Measurements from ENCODE around the gene RAB40C.
A peak's percentile ranks its signal among the peaks of the same experiment; 100 is the strongest.

Gene RAB40C

DNA sequence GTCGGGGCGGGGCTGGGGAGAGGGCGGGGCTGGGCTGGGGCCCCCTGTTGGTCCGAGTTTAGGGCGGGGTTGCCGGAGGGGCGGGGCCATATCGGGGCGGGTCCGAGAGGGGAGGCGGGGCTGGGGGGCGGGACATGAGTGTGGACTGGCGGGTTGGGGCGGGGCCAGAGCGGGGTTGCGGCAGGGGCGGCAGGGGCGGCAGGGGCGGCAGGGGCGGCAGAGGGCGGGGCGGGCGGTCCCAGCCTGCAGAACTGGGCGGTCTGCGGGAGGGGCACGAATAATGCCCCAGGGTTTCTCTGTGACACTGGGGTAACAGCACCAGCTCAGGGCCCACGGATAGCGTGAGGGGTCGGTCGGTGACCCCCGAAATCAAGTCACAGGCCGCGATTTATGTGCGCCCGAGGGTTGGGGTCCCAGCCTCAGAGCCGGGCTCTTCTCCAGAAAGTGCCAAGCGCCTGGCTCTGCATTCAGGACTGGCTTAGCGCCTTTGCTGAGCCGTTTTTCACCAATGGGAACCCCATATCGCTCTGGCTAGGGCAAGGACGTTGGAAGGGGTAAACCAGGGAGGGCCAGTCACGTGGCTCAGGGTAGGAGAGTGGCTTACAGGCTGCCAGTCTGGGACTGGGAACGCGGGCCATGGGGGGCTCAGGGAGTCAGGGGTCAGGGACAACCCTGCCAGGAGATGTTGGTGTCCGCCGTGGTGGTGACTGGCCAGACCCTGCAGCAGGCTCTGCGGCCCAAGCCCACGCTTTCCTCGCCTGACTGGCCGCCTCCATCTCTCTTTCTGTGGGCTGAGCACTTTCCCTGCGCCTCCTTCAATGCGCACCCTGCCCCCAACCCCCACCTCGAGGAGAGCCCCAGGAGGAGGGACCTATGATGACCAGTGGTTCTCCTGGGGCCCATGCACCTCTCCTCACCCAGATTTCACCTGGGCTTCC, 47.5 kb downstream of the RAB40C start:
- Histone ChIP-seq H3K27ac (ENCODE audit: insufficient read depth in 1 of 2, low read depth in 1 of 2, low read length in 2 of 2, poor library complexity in 1 of 2, severe bottlenecking in 2 of 2) (peak overlapping the region; percentile 75 to 91), H3K27me3 (replicated peaks in 2 of 5; ENCODE audit: control insufficient read depth in 4 of 5, insufficient read depth in 5 of 5, low read length in 4 of 5) (no peaks in the 10 kb centered on the region), H3K36me3 (ENCODE audit: control insufficient read depth in 4 of 4, insufficient read depth in 4 of 4, low read length in 3 of 4) (peaks cover 0 to 22% (median 14%) of the 10 kb centered on the region in 4 experiments), H3K4me3 (ENCODE audit: control insufficient read depth in 1 of 7, extremely low read depth in 1 of 7, insufficient read depth in 4 of 7, low read depth in 2 of 7, low read length in 6 of 7) (peak overlapping the region; percentile 81 to 96 (median 86)), H3K4me1 (ENCODE audit: control extremely low read depth in 1 of 4, control insufficient read depth in 4 of 4, insufficient read depth in 4 of 4, low read length in 3 of 4) (peaks cover 0 to 42% (median 38%) of the 10 kb centered on the region in 4 experiments), H3K9me3 (ENCODE audit: control extremely low read depth in 1 of 5, control insufficient read depth in 4 of 5, insufficient read depth in 2 of 5, low read depth in 1 of 5, low read length in 4 of 5) (no peaks in the 10 kb centered on the region)
- ChIA-PET CTCF (interaction anchor here (0.7 to 3.3 kb wide), 6 partner anchors 12 to 52 kb away, joined by 3 to 9 read pairs (median 4); partner anchors contain the start of genes RHOT2 and WDR90), POLR2A (interaction anchor here (0.9 to 1.1 kb wide), 2 partner anchors 23 to 100 kb away, joined by 3 read pairs; no protein-coding TSS in a partner anchor)
- WGBS (ENCODE audit: insufficient coverage) = 17% methylated on average over 36 of the region's 53 CpGs
- peak in 2 of 3 donors; percentile 63 to 89 for DNase-seq

DNA sequence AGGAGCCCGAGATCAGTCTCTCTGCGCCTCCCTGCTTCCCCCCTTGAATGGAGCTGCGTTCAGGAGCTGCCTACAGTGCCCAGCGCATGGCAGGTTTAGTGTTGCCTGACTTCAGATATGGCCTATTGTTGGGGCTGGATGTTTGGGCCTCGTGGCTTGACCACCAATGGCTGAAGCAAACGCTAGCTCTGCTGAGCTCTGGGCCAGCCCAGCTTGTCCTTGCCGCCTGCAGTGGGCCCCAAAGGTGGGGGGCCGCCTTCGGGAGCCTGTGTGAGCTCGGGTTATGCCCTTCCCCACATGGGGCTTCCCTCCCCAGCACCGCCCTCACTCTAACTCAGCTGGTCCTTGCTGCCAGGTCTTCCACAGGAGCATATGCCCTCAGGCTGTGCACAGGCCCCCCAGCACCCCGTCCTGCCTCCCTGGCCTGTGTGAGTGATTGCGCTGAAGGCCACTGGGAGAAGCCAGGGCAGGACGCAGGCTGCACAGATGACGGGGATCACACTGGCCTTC, 48.2 kb downstream of the RAB40C start:
- H3K27ac ChIP-seq (ENCODE audit: insufficient read depth in 1 of 2, low read depth in 1 of 2, low read length in 2 of 2, poor library complexity in 1 of 2, severe bottlenecking in 2 of 2) = no peak overlapping the region
- POLR2A ChIA-PET = no interaction called here
- peaks cover 0 to 49% (median 45%) of the 10 kb centered on the region in 4 experiments for H3K4me1 ChIP-seq (ENCODE audit: control extremely low read depth in 1 of 4, control insufficient read depth in 4 of 4, insufficient read depth in 4 of 4, low read length in 3 of 4)
- no peaks in the 10 kb centered on the region for H3K9me3 ChIP-seq (ENCODE audit: control extremely low read depth in 1 of 5, control insufficient read depth in 4 of 5, insufficient read depth in 2 of 5, low read depth in 1 of 5, low read length in 4 of 5)
- WGBS (ENCODE audit: insufficient coverage) = 94% methylated on average over 10 of the region's 15 CpGs
- CTCF ChIA-PET = interaction anchor here (3.3 kb wide), 1 partner anchor 22 kb away, joined by 9 read pairs; no protein-coding TSS in a partner anchor
- H3K36me3 ChIP-seq (ENCODE audit: control insufficient read depth in 4 of 4, insufficient read depth in 4 of 4, low read length in 3 of 4) = peaks cover 0 to 14% (median 11%) of the 10 kb centered on the region in 4 experiments
- DNase-seq = no peak
- no peak overlapping the region for H3K4me3 ChIP-seq (ENCODE audit: control insufficient read depth in 1 of 7, extremely low read depth in 1 of 7, insufficient read depth in 4 of 7, low read depth in 2 of 7, low read length in 6 of 7)
- no peaks in the 10 kb centered on the region for H3K27me3 ChIP-seq (replicated peaks in 2 of 5; ENCODE audit: control insufficient read depth in 4 of 5, insufficient read depth in 5 of 5, low read length in 4 of 5)

DNA sequence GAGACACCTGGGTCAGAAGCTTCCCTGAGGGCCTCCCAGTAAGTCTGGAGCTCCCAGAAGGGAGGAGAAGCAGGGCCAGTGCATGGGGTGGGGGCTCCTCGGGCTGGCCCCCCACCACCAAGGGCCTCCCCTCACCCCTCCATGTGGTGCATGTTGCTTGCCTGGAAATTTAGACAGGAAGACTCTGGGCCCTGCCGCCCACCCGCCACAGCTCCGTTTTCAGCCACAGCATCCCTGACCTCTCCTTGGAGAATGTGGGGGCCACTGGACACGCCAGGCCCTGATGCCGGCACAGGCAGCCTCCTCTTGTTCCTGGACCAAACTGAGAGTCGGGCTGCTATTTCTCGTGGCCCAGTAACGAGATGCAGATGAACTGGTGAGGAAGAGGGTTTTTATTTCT, 49.0 kb downstream of the RAB40C start:
- WGBS (ENCODE audit: insufficient coverage) = 98% methylated on average over 6 of the region's 9 CpGs
- no peak for DNase-seq
- Histone ChIP-seq H3K27me3 (replicated peaks in 2 of 5; ENCODE audit: control insufficient read depth in 4 of 5, insufficient read depth in 5 of 5, low read length in 4 of 5) (no peaks in the 10 kb centered on the region), H3K4me3 (ENCODE audit: control insufficient read depth in 1 of 7, extremely low read depth in 1 of 7, insufficient read depth in 4 of 7, low read depth in 2 of 7, low read length in 6 of 7) (no peak overlapping the region), H3K27ac (ENCODE audit: insufficient read depth in 1 of 2, low read depth in 1 of 2, low read length in 2 of 2, poor library complexity in 1 of 2, severe bottlenecking in 2 of 2) (no peak overlapping the region), H3K36me3 (ENCODE audit: control insufficient read depth in 4 of 4, insufficient read depth in 4 of 4, low read length in 3 of 4) (peaks cover 0 to 7% (median 5%) of the 10 kb centered on the region in 4 experiments), H3K4me1 (ENCODE audit: control extremely low read depth in 1 of 4, control insufficient read depth in 4 of 4, insufficient read depth in 4 of 4, low read length in 3 of 4) (peaks cover 0 to 52% (median 46%) of the 10 kb centered on the region in 4 experiments), H3K9me3 (ENCODE audit: control extremely low read depth in 1 of 5, control insufficient read depth in 4 of 5, insufficient read depth in 2 of 5, low read depth in 1 of 5, low read length in 4 of 5) (no peaks in the 10 kb centered on the region)
- ChIA-PET POLR2A (no interaction called here), CTCF (interaction anchor here (3.3 kb wide), 1 partner anchor 21 kb away, joined by 9 read pairs; no protein-coding TSS in a partner anchor)

DNA sequence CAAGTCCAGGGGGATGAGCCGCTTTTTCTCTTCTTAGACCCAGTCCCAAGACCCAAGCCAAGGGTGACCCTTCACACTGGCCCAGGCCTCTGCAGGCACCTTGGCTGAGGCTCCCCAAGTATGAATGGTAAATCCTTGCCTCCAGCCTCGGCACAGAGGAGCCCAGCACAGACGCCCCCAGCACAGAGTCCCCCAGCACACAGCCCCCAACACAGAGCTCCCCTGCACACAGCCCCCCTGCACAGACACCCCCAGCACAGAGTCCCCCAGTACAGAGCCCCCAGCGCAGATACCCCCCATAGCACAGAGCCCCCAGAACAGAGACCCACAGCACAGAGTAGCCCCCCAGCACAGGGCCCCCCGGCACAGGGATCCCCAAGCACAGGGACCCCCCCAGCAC, 50.7 kb downstream of the RAB40C start:
- Histone ChIP-seq H3K4me1 (ENCODE audit: control extremely low read depth in 1 of 4, control insufficient read depth in 4 of 4, insufficient read depth in 4 of 4, low read length in 3 of 4) (peaks cover 0 to 43% (median 37%) of the 10 kb centered on the region in 4 experiments), H3K9me3 (ENCODE audit: control extremely low read depth in 1 of 5, control insufficient read depth in 4 of 5, insufficient read depth in 2 of 5, low read depth in 1 of 5, low read length in 4 of 5) (no peaks in the 10 kb centered on the region), H3K4me3 (ENCODE audit: control insufficient read depth in 1 of 7, extremely low read depth in 1 of 7, insufficient read depth in 4 of 7, low read depth in 2 of 7, low read length in 6 of 7) (peak overlapping the region in 2 of 7 experiments; percentile 75 to 79), H3K27ac (ENCODE audit: insufficient read depth in 1 of 2, low read depth in 1 of 2, low read length in 2 of 2, poor library complexity in 1 of 2, severe bottlenecking in 2 of 2) (peak overlapping the region in 1 of 2 experiments; percentile 73), H3K27me3 (replicated peaks in 2 of 5; ENCODE audit: control insufficient read depth in 4 of 5, insufficient read depth in 5 of 5, low read length in 4 of 5) (no peaks in the 10 kb centered on the region), H3K36me3 (ENCODE audit: control insufficient read depth in 4 of 4, insufficient read depth in 4 of 4, low read length in 3 of 4) (no peaks in the 10 kb centered on the region)
- DNase-seq = no peak
- ChIA-PET POLR2A (no interaction called here), CTCF (no interaction called here)
- WGBS (ENCODE audit: insufficient coverage) = 100% methylated on average over 1 of the region's 5 CpGs

DNA sequence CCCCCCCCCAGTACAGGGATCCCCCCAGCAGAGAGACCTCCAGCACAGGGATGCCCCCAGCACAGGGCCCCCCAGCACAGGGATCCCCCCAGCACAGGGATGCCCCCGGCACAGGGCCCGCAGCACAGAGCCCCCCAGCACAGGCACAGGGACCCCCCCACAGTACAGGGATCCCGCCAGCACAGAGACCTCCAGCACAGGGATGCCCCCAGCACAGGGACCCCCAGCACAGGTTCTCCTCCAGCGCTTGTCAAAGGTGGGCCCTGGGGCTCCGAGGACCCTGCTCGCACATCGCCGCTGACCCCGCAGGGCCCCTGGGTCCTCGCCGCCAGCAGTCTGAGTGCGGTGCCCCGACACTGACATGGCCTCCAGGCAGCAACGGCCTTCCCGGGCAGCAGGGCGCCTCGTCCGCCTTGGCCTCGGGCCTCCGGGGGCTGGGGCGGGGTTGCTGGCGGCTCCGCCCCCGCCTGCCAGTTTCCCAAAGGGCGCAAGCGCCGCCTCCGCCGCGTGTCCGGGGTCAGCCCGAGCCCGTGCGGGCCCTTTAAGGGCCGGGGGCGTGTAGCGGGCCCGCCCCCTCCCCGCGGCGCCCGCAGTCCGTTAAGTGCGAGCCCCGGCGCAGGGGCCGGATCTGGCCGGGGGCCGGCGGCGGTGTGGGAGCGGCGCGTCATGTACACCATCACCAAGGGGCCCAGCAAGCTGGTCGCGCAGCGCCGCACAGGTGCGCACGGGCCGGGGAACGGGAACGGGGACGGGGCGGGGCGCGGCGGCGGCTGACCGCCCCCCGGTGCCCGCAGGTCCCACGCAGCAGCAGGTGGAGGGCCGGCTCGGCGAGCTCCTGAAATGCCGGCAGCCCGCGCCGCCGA, 51.7 kb downstream of the RAB40C start, which contains the start of gene MCRIP2:
Gene MCRIP2, plus strand, starts transcription at position 503 of the 863 bp plus-strand sequence. Its CDS starts 164 bp downstream, at position 667.
- ChIA-PET POLR2A (no interaction called here), CTCF (interaction anchor here (1.6 kb wide), 1 partner anchor 21 kb away, joined by 3 read pairs; no protein-coding TSS in a partner anchor)
- Histone ChIP-seq H3K9me3 (ENCODE audit: control extremely low read depth in 1 of 5, control insufficient read depth in 4 of 5, insufficient read depth in 2 of 5, low read depth in 1 of 5, low read length in 4 of 5) (no peaks in the 10 kb centered on the region), H3K27ac (ENCODE audit: insufficient read depth in 1 of 2, low read depth in 1 of 2, low read length in 2 of 2, poor library complexity in 1 of 2, severe bottlenecking in 2 of 2) (peak within 1 kb of the TSS in 1 of 2 experiments; percentile 73), H3K27me3 (replicated peaks in 2 of 5; ENCODE audit: control insufficient read depth in 4 of 5, insufficient read depth in 5 of 5, low read length in 4 of 5) (no peaks in the 10 kb centered on the region), H3K4me1 (ENCODE audit: control extremely low read depth in 1 of 4, control insufficient read depth in 4 of 4, insufficient read depth in 4 of 4, low read length in 3 of 4) (peaks cover 0 to 36% (median 32%) of the 10 kb centered on the region in 4 experiments), H3K36me3 (ENCODE audit: control insufficient read depth in 4 of 4, insufficient read depth in 4 of 4, low read length in 3 of 4) (peaks cover 0 to 4% (median 0%) of the 10 kb centered on the region in 4 experiments), H3K4me3 (ENCODE audit: control insufficient read depth in 1 of 7, extremely low read depth in 1 of 7, insufficient read depth in 4 of 7, low read depth in 2 of 7, low read length in 6 of 7) (peak within 1 kb of the TSS; percentile 39 to 79 (median 69))
- peak; percentile 37 to 57 (median 51) for DNase-seq
- 0% methylated on average over 42 of the region's 81 CpGs for WGBS (ENCODE audit: insufficient coverage)

DNA sequence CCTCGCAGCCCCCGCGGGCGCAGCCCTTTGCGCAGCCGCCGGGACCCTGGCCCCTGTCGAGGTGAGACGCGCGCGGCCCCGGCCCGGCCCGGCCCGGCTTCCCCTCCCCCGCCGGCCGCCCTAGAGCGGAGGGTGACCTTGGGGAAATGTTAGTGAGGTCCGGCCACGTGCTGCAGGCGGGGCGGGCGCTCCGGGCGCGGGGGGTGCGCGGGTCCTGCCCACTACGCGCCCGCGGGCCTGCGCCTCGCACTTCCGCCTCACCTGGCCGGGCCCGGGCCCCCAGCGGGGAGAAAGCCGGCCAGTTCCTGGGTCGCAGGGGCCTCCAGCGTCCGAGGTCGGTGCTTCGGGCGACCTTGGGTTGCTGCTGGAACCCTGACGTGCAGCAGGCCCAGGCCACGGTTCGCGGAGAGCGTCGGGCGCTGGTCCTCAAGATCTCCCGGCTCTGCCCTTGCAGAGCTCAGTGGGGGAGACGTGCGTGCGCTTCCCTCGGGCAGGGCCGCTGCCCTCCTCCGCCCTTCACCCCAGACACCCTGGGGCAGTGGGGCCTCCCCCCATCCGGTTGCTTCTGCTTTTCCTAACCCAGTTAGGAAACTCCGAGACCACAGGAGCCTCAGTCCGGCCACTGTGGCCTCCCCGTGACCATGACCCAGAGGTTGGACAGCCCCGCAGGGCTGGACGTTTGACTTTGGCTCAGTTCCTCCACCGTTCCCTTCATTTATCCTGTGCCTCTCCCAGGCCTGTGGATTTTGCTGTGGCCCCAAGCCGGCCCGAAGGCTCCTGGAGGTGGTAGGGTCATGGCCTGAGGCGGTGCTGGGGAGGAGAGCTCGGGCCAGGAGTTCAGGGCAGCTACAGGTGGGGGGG, 52.6 kb downstream of the RAB40C start:
- 2% methylated on average over 45 of the region's 72 CpGs for WGBS (ENCODE audit: insufficient coverage)
- POLR2A ChIA-PET = no interaction called here
- Histone ChIP-seq H3K27ac (ENCODE audit: insufficient read depth in 1 of 2, low read depth in 1 of 2, low read length in 2 of 2, poor library complexity in 1 of 2, severe bottlenecking in 2 of 2) (no peak overlapping the region), H3K27me3 (replicated peaks in 2 of 5; ENCODE audit: control insufficient read depth in 4 of 5, insufficient read depth in 5 of 5, low read length in 4 of 5) (no peaks in the 10 kb centered on the region), H3K4me1 (ENCODE audit: control extremely low read depth in 1 of 4, control insufficient read depth in 4 of 4, insufficient read depth in 4 of 4, low read length in 3 of 4) (peaks cover 0 to 35% (median 32%) of the 10 kb centered on the region in 4 experiments), H3K9me3 (ENCODE audit: control extremely low read depth in 1 of 5, control insufficient read depth in 4 of 5, insufficient read depth in 2 of 5, low read depth in 1 of 5, low read length in 4 of 5) (no peaks in the 10 kb centered on the region), H3K36me3 (ENCODE audit: control insufficient read depth in 4 of 4, insufficient read depth in 4 of 4, low read length in 3 of 4) (peaks cover 0 to 12% (median 0%) of the 10 kb centered on the region in 4 experiments), H3K4me3 (ENCODE audit: control insufficient read depth in 1 of 7, extremely low read depth in 1 of 7, insufficient read depth in 4 of 7, low read depth in 2 of 7, low read length in 6 of 7) (peak overlapping the region; percentile 39 to 79 (median 69))
- peak in 2 of 3 donors; percentile 25 to 35 for DNase-seq
- CTCF ChIA-PET = interaction anchor here (1.2 to 1.6 kb wide), 2 partner anchors 20 to 26 kb away, joined by 3 read pairs; partner anchors contain the start of gene RHOT2

Data from common myeloid progenitor, CD34-positive (primary cell).